Astrocyte (in vitro differentiated cells and primary cell): ENCODE measurements around the gene SGCE. TPM values are rescaled to one million over a fixed set of nuclear protein-coding genes. Genes with fewer than 3 reads are reported as not detected.

Source experiments
- DNase-seq: peaks from one replicate; pipeline ENCODE4 v3.0.0-alpha.2; 2010; ENCODE audit warnings: low read depth
- FAIRE-seq: peaks from 2 replicates; lab custom pipeline; 2011; peaks lifted over from hg19 to GRCh38; lab: Jason Lieb, UNC
- H2AFZ ChIP-seq: 2 replicates; pipeline ENCODE4 v1.6.0; 2012; ENCODE audit warnings: low read depth, low read length, inconsistent platforms
- H3K27ac ChIP-seq: 2 replicates; pipeline ENCODE4 v1.5.1; 2011; ENCODE audit warnings: low read depth, low read length, inconsistent platforms
- H3K27me3 ChIP-seq: 2 replicates; pipeline ENCODE4 v1.6.0; 2011; ENCODE audit warnings: low read length, inconsistent platforms; ENCODE audit not compliant: insufficient read depth
- H3K36me3 ChIP-seq: 2 replicates; pipeline ENCODE4 v1.5.1; 2011; ENCODE audit warnings: low read length, inconsistent platforms; ENCODE audit not compliant: insufficient read depth
- H3K4me1 ChIP-seq: 2 replicates; pipeline ENCODE4 v1.5.1; 2011; ENCODE audit warnings: low read length, inconsistent platforms; ENCODE audit not compliant: insufficient read depth
- H3K4me2 ChIP-seq: 2 replicates; pipeline ENCODE4 v1.6.0; 2012; ENCODE audit warnings: low read length, inconsistent platforms
- H3K4me3 ChIP-seq: 2 replicates; pipeline ENCODE4 v1.5.1; 2011; ENCODE audit warnings: low read depth, mild to moderate bottlenecking, low read length, inconsistent platforms; ENCODE audit not compliant: insufficient read depth
- H3K79me2 ChIP-seq: 2 replicates; pipeline ENCODE4 v1.6.0; 2012; ENCODE audit warnings: mild to moderate bottlenecking, low read length, inconsistent platforms; ENCODE audit not compliant: insufficient read depth
- H3K9ac ChIP-seq: 2 replicates; pipeline ENCODE4 v1.6.0; 2012; ENCODE audit warnings: mild to moderate bottlenecking, low read length, inconsistent platforms
- H3K9me3 ChIP-seq: 2 replicates; pipeline ENCODE4 v1.5.1; 2012; ENCODE audit warnings: low read depth, mild to moderate bottlenecking, low read length, inconsistent platforms; ENCODE audit not compliant: insufficient read depth
- H4K20me1 ChIP-seq: 2 replicates; pipeline ENCODE4 v1.6.0; 2012; ENCODE audit warnings: low read length, inconsistent platforms; ENCODE audit not compliant: insufficient read depth
- H3K27ac Mint-ChIP-seq: one replicate; pipeline ENCODE4 v1.8.0; 2021; ENCODE audit warnings: mild to moderate bottlenecking, mixed read lengths; ENCODE audit not compliant: unreplicated experiment
- H3K27me3 Mint-ChIP-seq: one replicate; pipeline ENCODE4 v1.8.0; 2021; ENCODE audit warnings: low read depth, mixed read lengths; ENCODE audit not compliant: unreplicated experiment
- H3K36me3 Mint-ChIP-seq: one replicate; pipeline ENCODE4 v1.8.0; 2021; ENCODE audit warnings: low read depth, mixed read lengths; ENCODE audit not compliant: unreplicated experiment
- H3K4me1 Mint-ChIP-seq: one replicate; pipeline ENCODE4 v1.8.0; 2021; ENCODE audit warnings: low read depth, mixed read lengths; ENCODE audit not compliant: unreplicated experiment
- H3K4me3 Mint-ChIP-seq: one replicate; pipeline ENCODE4 v1.8.0; 2021; ENCODE audit warnings: mild to moderate bottlenecking, moderate library complexity, mixed read lengths; ENCODE audit not compliant: unreplicated experiment
- H3K9me3 Mint-ChIP-seq: one replicate; pipeline ENCODE4 v1.8.0; 2021; ENCODE audit warnings: mild to moderate bottlenecking, mixed read lengths; ENCODE audit not compliant: unreplicated experiment
- EZH2 ChIP-seq: IDR thresholded peaks from 2 replicates; pipeline ENCODE4 v1.6.1; 2012; ENCODE audit warnings: mild to moderate bottlenecking, low read length, inconsistent platforms; ENCODE audit not compliant: insufficient read depth
- total RNA-seq: library from RNA; stranded (reverse); gene quantifications from 2 replicates; pipeline ENCODE4 v1.2.1, GENCODE V29; 2021
- TF ChIP-seq, protein P1 (sequence below): IDR thresholded peaks from 2 replicates; pipeline ENCODE4 v1.5.1; 2011; ENCODE audit warnings: low read depth, mild to moderate bottlenecking, inconsistent platforms, low read length, moderate library complexity; ENCODE audit not compliant: insufficient read depth

The SGCE gene
- total RNA-seq, 1 donor from 2014 or later, result 33.4 TPM

DNA sequence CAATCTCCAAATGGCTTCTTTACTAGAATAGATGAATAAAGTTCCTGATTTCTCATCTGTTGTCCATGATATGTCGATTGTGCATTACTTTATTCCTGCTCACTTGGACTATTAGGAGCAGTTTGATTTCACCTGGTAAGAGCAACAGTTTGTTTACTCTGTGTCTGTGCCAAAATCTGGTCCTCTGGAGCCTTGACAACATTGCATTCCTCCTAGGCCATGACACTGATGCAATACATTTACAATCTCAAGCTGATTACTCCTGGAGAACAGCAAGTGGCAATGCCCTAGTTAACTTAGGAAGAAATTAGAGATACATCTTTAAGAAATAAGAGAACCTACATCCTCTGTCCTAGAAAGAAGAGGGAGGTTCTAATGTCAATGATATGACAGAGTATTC is 71.8 kb downstream of the SGCE start:
- peaks cover 13% of the 10 kb centered on the region for H3K4me1 Mint-ChIP-seq
- H3K4me3 Mint-ChIP-seq, result no peak overlapping the region
- H3K9me3 Mint-ChIP-seq, result peaks cover 3% of the 10 kb centered on the region
- H4K20me1 ChIP-seq, result no peaks in the 10 kb centered on the region
- H3K4me2 ChIP-seq, result no peak overlapping the region
- H3K36me3 ChIP-seq, result no peaks in the 10 kb centered on the region
- H3K79me2 ChIP-seq, result no peaks in the 10 kb centered on the region
- no peaks in the 10 kb centered on the region for H3K4me1 ChIP-seq
- no peak overlapping the region for H3K9ac ChIP-seq
- FAIRE-seq (no peak), DNase-seq (peak; percentile 37)
- H3K27ac Mint-ChIP-seq, result no peak overlapping the region
- H3K36me3 Mint-ChIP-seq, result peaks cover 4% of the 10 kb centered on the region
- TF ChIP-seq, protein P1, sequence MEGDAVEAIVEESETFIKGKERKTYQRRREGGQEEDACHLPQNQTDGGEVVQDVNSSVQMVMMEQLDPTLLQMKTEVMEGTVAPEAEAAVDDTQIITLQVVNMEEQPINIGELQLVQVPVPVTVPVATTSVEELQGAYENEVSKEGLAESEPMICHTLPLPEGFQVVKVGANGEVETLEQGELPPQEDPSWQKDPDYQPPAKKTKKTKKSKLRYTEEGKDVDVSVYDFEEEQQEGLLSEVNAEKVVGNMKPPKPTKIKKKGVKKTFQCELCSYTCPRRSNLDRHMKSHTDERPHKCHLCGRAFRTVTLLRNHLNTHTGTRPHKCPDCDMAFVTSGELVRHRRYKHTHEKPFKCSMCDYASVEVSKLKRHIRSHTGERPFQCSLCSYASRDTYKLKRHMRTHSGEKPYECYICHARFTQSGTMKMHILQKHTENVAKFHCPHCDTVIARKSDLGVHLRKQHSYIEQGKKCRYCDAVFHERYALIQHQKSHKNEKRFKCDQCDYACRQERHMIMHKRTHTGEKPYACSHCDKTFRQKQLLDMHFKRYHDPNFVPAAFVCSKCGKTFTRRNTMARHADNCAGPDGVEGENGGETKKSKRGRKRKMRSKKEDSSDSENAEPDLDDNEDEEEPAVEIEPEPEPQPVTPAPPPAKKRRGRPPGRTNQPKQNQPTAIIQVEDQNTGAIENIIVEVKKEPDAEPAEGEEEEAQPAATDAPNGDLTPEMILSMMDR, result no peak
- H3K4me3 ChIP-seq, result no peak overlapping the region
- no peaks in the 10 kb centered on the region for H3K27me3 Mint-ChIP-seq
- no peak overlapping the region for H3K27ac ChIP-seq
- no peaks in the 10 kb centered on the region for H3K9me3 ChIP-seq
- H3K27me3 ChIP-seq, result no peaks in the 10 kb centered on the region
- H2AFZ ChIP-seq, result no peak overlapping the region

DNA sequence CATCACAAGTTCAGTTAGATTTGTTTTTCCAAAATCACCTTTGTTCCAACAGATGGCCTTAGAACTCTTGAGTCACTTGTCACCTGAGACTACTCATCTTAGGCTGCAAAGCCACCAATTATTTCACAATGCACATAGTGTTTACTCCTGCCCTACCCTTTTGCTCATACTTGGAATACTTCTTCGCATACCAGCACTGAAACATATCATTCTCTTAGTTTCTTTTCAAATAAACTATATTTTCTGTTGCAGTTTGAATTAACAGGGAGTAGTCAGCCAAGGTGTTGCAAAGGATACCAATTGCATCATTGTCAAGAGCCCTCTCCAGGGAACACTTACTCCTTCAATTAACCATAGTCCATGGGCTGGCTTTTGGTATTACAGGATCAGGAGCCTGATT is 75.3 kb downstream of the SGCE start:
- DNase-seq, result peak; percentile 50
- Histone ChIP-seq H3K9me3 (no peaks in the 10 kb centered on the region), H3K4me3 (no peak overlapping the region), H3K27ac (no peak overlapping the region), H3K4me1 (no peaks in the 10 kb centered on the region), H3K9ac (no peak overlapping the region), H3K4me2 (no peak overlapping the region), H3K27me3 (no peaks in the 10 kb centered on the region), H3K79me2 (no peaks in the 10 kb centered on the region), H4K20me1 (no peaks in the 10 kb centered on the region), H3K36me3 (no peaks in the 10 kb centered on the region), H2AFZ (no peak overlapping the region)
- Mint-ChIP-seq H3K36me3 (peaks cover 7% of the 10 kb centered on the region), H3K27me3 (no peaks in the 10 kb centered on the region), H3K9me3 (peaks cover 10% of the 10 kb centered on the region), H3K27ac (peak overlapping the region; percentile 37), H3K4me1 (peaks cover 3% of the 10 kb centered on the region), H3K4me3 (no peak overlapping the region)
- no peak for FAIRE-seq
- TF ChIP-seq EZH2, result no peak
- TF ChIP-seq, protein P1, result no peak

DNA sequence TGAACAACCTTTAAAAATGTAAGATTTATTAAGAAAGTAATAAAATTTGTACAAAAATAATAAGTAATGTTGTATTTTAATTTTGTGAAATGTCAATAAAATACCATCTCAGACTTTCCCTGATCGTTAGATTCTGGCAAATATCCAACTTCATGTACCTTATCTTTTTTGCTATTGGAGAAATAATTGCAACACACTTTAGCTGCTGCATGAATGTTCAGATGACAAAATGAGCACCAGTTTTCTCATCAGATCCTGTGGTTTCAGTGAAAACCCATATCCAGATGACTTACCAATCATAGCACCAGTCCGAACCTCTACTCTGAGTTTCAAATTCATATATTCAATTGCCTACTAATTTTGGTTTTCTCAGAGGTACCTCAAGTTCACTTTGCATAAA is 76.5 kb downstream of the SGCE start:
- H3K27me3 Mint-ChIP-seq, result no peaks in the 10 kb centered on the region
- no peak overlapping the region for H3K27ac Mint-ChIP-seq
- TF ChIP-seq EZH2, result no peak
- H3K4me3 Mint-ChIP-seq, result no peak overlapping the region
- peaks cover 3% of the 10 kb centered on the region for H3K4me1 Mint-ChIP-seq
- H3K9me3 Mint-ChIP-seq, result peaks cover 17% of the 10 kb centered on the region
- Histone ChIP-seq H3K4me2 (no peak overlapping the region), H3K4me3 (no peak overlapping the region), H2AFZ (no peak overlapping the region), H3K27me3 (no peaks in the 10 kb centered on the region), H3K4me1 (no peaks in the 10 kb centered on the region), H3K36me3 (no peaks in the 10 kb centered on the region), H3K9ac (no peak overlapping the region), H3K79me2 (no peaks in the 10 kb centered on the region), H3K27ac (no peak overlapping the region), H3K9me3 (no peaks in the 10 kb centered on the region), H4K20me1 (no peaks in the 10 kb centered on the region)
- H3K36me3 Mint-ChIP-seq, result peaks cover 16% of the 10 kb centered on the region
- FAIRE-seq (no peak), DNase-seq (no peak)
